ENCODE data around the gene GAB3. TPM values are rescaled to one million over a fixed set of nuclear protein-coding genes. Genes with fewer than 3 reads are reported as not detected.

GAB3 gene
- total and polyA plus RNA-seq, 8 donors, result 0.58 to 11.0 (median 1.7) TPM; not detected in 1

- peak overlapping the region in 4 of 5 donors; percentile 76 to 86 (median 82) for H3K27ac ChIP-seq
- DNase-seq, result no peak
- WGBS, 5 donors, result 30 to 42% (median 36%) methylated on average over 4 to 5 of the region's 5 CpGs
- H3K36me3 ChIP-seq, result no peaks in the 10 kb centered on the region
- H3K27me3 ChIP-seq, result no peaks in the 10 kb centered on the region
- TF ChIP-seq CTCF (IDR thresholded peaks at IDR 0.05), result no peak
- TF ChIP-seq POLR2AphosphoS5 (IDR thresholded peaks at IDR 0.05), result no peak
- TF ChIP-seq EP300 (IDR thresholded peaks at IDR 0.05), result no peak
- TF ChIP-seq POLR2A (IDR thresholded peaks at IDR 0.05), result no peak
- no peak overlapping the region for H3K4me3 ChIP-seq
- H3K9me3 ChIP-seq, result no peaks in the 10 kb centered on the region
- peaks cover 21 to 93% (median 53%) of the 10 kb centered on the region in 4 donors for H3K4me1 ChIP-seq
- intact Hi-C loops (cut with DNase I; ENCODE audit: low total_unique reads), result no loop called here
Observed at GRCh38 chrX:154732421-154733065, 18.3 kb downstream of the GAB3 start.

- TF ChIP-seq EP300 (IDR thresholded peaks at IDR 0.05) (no peak), CTCF (IDR thresholded peaks at IDR 0.05) (no peak), POLR2AphosphoS5 (IDR thresholded peaks at IDR 0.05) (no peak), POLR2A (IDR thresholded peaks at IDR 0.05) (no peak)
- intact Hi-C loops (cut with DNase I; ENCODE audit: low total_unique reads), result no loop called here
- Histone ChIP-seq H3K9me3 (no peaks in the 10 kb centered on the region), H3K36me3 (no peaks in the 10 kb centered on the region), H3K4me3 (no peak overlapping the region), H3K27ac (peak overlapping the region in 4 of 5 donors; percentile 76 to 86 (median 82)), H3K27me3 (no peaks in the 10 kb centered on the region), H3K4me1 (peaks cover 21 to 93% (median 55%) of the 10 kb centered on the region in 4 donors)
- DNase-seq, result peak in 1 of 2 donors; percentile 22
- 56 to 84% (median 81%) methylated on average over 7 of the region's 7 CpGs for WGBS, 5 donors
Observed at GRCh38 chrX:154731881-154732280, 19.0 kb downstream of the GAB3 start.

GRCh38 chrX:154731184-154731583 is 19.7 kb downstream of the GAB3 start:
- peak overlapping the region in 4 of 5 donors; percentile 76 to 86 (median 82) for H3K27ac ChIP-seq
- WGBS, 5 donors, result 72 to 85% (median 83%) methylated on average over 5 of the region's 5 CpGs
- no peak for DNase-seq
- H3K36me3 ChIP-seq, result no peaks in the 10 kb centered on the region
- H3K9me3 ChIP-seq, result no peaks in the 10 kb centered on the region
- no peak overlapping the region for H3K4me3 ChIP-seq
- intact Hi-C loops (cut with DNase I; ENCODE audit: low total_unique reads), result no loop called here
- TF ChIP-seq CTCF (IDR thresholded peaks at IDR 0.05) (no peak), POLR2A (IDR thresholded peaks at IDR 0.05) (no peak), EP300 (IDR thresholded peaks at IDR 0.05) (no peak), POLR2AphosphoS5 (IDR thresholded peaks at IDR 0.05) (no peak)
- H3K27me3 ChIP-seq, result no peaks in the 10 kb centered on the region
- H3K4me1 ChIP-seq, result peaks cover 21 to 89% (median 57%) of the 10 kb centered on the region in 4 donors

DNA sequence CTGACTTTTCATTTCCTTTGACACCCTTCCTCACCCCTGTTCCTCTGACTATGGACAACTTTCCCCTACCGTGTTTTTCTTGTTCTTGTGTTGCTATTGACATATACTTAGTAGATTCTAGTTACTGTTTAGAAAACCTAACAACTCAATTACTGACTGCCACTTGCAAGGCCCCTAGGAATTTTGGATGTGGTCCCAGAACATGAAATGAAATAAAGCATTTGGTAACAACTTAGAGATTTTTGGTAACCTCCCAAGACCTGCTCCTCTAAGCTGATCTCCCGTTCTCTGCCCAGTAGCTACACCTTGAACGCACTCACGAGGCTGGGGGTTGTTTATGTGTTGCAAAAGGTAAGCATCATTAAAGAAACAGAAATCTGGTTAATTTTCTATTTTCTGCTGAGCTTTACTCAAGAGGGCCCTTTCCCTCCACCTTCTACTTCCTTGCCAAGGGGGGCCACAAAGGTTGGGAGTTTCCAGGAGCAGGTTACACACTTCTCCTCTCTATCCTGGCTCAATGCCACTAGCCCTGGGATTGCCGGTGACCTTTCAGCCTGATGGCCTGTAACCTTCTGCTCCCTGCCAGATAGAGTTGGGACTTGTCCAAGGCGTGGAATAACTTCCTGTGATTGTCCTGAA is 20.5 kb downstream of the GAB3 start:
- TF ChIP-seq CTCF (IDR thresholded peaks at IDR 0.05), result no peak
- TF ChIP-seq EP300 (IDR thresholded peaks at IDR 0.05), result no peak
- TF ChIP-seq POLR2A (IDR thresholded peaks at IDR 0.05), result no peak
- TF ChIP-seq POLR2AphosphoS5 (IDR thresholded peaks at IDR 0.05), result no peak
- Histone ChIP-seq H3K4me1 (peaks cover 21 to 81% (median 54%) of the 10 kb centered on the region in 4 donors), H3K36me3 (no peaks in the 10 kb centered on the region), H3K4me3 (no peak overlapping the region), H3K9me3 (no peaks in the 10 kb centered on the region), H3K27me3 (no peaks in the 10 kb centered on the region), H3K27ac (peak overlapping the region; percentile 18 to 86 (median 79))
- DNase-seq, result peak in 1 of 2 donors; percentile 75
- WGBS, 5 donors, result 23 to 38% (median 34%) methylated on average over 6 of the region's 6 CpGs
- intact Hi-C loops (cut with DNase I; ENCODE audit: low total_unique reads), result no loop called here

Measured in stomach (tissue), 9 donors.